Type B pancreatic cell (in vitro differentiated cells): ENCODE results near the gene DACT1. TPM values are rescaled to one million over a fixed set of nuclear protein-coding genes. Genes with fewer than 3 reads are reported as not detected.
A peak's percentile ranks its signal among the peaks of the same experiment; 100 is the strongest.

Source experiments
- DNase-seq: peaks from one replicate; pipeline ENCODE4 v3.0.0; 2021; ENCODE audit warnings: mixed read lengths; ENCODE audit not compliant: unreplicated experiment; ENCODE audit errors: extremely low spot score
- H3K27ac Mint-ChIP-seq: 2 replicates; pipeline ENCODE4 v1.8.0; 2021; ENCODE audit warnings: mild to moderate bottlenecking, mixed read lengths
- H3K27me3 Mint-ChIP-seq: 2 replicates; pipeline ENCODE4 v1.8.0; 2021; ENCODE audit warnings: mixed read lengths
- H3K36me3 Mint-ChIP-seq: 2 replicates; pipeline ENCODE4 v1.8.0; 2021; ENCODE audit warnings: mixed read lengths
- H3K4me1 Mint-ChIP-seq: one replicate; pipeline ENCODE4 v1.8.0; 2021; ENCODE audit warnings: mixed read lengths; ENCODE audit not compliant: unreplicated experiment
- H3K4me3 Mint-ChIP-seq: 2 replicates; pipeline ENCODE4 v1.8.0; 2021; ENCODE audit warnings: mild to moderate bottlenecking, mixed read lengths
- H3K9me3 Mint-ChIP-seq: 2 replicates; pipeline ENCODE4 v1.8.0; 2021; ENCODE audit warnings: mixed read lengths
- total RNA-seq: library from RNA; stranded (reverse); gene quantifications from 2 replicates; pipeline ENCODE4 v1.2.1, GENCODE V29; 2021; ENCODE audit warnings: low replicate concordance
- TF ChIP-seq, protein P1 (sequence below): fragments of 200-600 bp; sonication (generic); conservative IDR thresholded peaks from 2 replicates; pipeline ENCODE4 v1.5.0; 2021; ENCODE audit warnings: antibody characterized with exemption, mild to moderate bottlenecking

The DACT1 gene
- total RNA-seq, 1 donor from 2014 or later, result 29.7 TPM

DNA sequence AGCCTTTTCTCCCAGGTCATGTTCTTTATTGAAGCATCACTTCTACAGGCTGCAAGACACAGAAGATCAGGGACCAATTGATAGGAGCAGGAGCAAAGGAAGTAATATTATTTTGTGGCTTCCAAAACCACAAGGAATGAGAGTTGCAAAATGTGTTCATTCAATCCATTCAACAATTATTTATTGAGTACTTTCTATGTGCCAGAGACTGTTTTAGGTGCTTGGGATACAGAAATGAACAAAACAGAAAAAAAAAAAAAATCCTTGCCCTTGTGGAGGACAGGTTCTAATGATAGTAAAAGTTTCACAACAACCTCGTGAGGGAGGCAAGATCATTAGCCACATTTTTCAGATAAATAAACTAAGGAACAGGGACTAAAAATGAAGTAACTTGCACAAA is 20.1 kb upstream of the DACT1 start:
- Mint-ChIP-seq H3K36me3 (no peaks in the 10 kb centered on the region), H3K4me3 (no peak overlapping the region), H3K27me3 (peaks cover 2% of the 10 kb centered on the region), H3K4me1 (peaks cover 4% of the 10 kb centered on the region), H3K27ac (no peak overlapping the region), H3K9me3 (no peaks in the 10 kb centered on the region)
- DNase-seq, result no peak
- TF ChIP-seq, protein P1, sequence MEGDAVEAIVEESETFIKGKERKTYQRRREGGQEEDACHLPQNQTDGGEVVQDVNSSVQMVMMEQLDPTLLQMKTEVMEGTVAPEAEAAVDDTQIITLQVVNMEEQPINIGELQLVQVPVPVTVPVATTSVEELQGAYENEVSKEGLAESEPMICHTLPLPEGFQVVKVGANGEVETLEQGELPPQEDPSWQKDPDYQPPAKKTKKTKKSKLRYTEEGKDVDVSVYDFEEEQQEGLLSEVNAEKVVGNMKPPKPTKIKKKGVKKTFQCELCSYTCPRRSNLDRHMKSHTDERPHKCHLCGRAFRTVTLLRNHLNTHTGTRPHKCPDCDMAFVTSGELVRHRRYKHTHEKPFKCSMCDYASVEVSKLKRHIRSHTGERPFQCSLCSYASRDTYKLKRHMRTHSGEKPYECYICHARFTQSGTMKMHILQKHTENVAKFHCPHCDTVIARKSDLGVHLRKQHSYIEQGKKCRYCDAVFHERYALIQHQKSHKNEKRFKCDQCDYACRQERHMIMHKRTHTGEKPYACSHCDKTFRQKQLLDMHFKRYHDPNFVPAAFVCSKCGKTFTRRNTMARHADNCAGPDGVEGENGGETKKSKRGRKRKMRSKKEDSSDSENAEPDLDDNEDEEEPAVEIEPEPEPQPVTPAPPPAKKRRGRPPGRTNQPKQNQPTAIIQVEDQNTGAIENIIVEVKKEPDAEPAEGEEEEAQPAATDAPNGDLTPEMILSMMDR, result no peak

DNA sequence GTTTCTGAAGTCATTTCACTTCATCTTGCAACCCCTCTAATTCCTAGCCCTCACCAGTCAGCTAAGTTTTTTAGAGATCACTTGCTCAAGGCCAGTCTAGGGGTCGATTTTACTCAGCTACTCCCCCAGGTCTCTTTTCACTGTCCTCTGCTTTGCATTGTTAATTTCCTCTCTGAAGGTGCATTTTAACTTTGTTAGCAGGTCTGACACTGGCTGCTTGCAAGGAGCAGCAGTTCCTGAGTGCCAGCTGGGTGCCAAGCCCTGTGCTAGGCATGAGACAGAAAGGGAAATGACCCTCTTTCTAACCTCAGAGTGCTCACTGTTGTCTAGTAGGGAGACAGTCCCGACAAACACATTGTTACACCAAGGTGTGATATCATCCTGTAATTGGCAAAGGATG is 17.8 kb upstream of the DACT1 start:
- H3K9me3 Mint-ChIP-seq, result no peaks in the 10 kb centered on the region
- no peaks in the 10 kb centered on the region for H3K36me3 Mint-ChIP-seq
- DNase-seq, result no peak
- TF ChIP-seq, protein P1, result no peak
- H3K4me3 Mint-ChIP-seq, result no peak overlapping the region
- H3K27me3 Mint-ChIP-seq, result peaks cover 2% of the 10 kb centered on the region
- H3K27ac Mint-ChIP-seq, result no peak overlapping the region
- H3K4me1 Mint-ChIP-seq, result peaks cover 8% of the 10 kb centered on the region

DNA sequence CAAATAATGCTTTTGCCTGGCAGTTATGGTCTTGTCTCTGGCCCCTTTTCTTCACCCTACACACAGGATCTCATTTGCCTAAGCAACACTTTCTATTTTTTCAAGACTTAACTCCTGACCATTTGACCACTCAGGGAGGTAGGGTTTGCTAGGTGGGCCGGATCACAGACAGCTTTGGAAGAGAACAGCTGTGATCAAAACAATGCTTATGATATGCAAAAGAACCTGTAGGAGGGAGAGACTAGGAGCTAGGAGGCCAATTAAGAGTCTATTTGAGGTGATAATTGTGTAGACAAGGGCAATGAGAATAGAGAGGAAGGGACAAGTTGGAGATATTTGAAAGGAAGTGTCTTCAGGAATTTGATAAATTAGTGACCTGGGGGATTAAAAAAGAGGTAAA is 12.3 kb upstream of the DACT1 start:
- DNase-seq, result no peak
- Mint-ChIP-seq H3K36me3 (no peaks in the 10 kb centered on the region), H3K4me1 (peaks cover 25% of the 10 kb centered on the region), H3K27me3 (peaks cover 13% of the 10 kb centered on the region), H3K9me3 (no peaks in the 10 kb centered on the region), H3K4me3 (no peak overlapping the region), H3K27ac (no peak overlapping the region)
- TF ChIP-seq, protein P1, result no peak

DNA sequence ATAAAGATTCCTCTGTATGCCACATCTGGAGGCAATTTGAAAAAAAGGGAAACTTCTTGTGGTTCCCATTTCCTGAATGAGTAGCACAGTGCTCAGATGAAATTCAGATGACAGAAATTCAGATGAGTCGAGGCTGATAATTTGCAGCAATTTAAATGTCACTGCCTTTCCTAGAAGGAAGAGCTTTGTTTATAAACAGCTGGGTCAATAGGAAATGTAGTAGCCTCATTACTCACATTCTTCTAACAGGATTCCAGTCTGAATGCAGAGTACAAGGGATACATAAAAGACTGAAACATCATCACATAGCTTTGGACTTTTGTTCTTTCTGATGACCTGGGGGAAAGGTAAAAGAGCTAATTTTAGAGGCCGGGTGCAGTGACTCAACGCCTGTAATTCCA is 11.3 kb upstream of the DACT1 start:
- Mint-ChIP-seq H3K27me3 (peaks cover 23% of the 10 kb centered on the region), H3K27ac (no peak overlapping the region), H3K4me1 (peaks cover 25% of the 10 kb centered on the region), H3K36me3 (no peaks in the 10 kb centered on the region), H3K4me3 (peak overlapping the region; percentile 35), H3K9me3 (no peaks in the 10 kb centered on the region)
- TF ChIP-seq, protein P1, result no peak
- no peak for DNase-seq

DNA sequence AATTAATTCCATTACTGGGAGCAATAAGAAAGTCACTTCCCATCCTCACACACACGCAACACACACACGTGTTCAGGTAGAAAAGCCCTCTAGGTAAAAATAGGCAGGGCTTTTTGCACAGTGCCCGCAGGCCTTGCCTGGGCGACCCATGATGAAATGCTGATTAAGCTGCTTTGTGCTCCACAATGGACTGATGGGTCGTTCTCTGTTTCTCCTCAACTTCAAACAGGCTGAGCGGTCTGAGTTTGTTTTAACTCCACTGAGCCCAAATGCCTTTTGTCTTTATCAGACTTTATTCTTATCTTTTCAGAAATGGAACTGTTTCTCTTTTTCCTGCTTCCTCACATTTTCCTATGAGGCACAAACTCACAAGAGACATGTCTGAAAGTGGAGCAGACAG is 9.4 kb upstream of the DACT1 start:
- no peak overlapping the region for H3K27ac Mint-ChIP-seq
- H3K4me1 Mint-ChIP-seq, result peaks cover 21% of the 10 kb centered on the region
- no peaks in the 10 kb centered on the region for H3K36me3 Mint-ChIP-seq
- no peak for DNase-seq
- H3K27me3 Mint-ChIP-seq, result peaks cover 32% of the 10 kb centered on the region
- TF ChIP-seq, protein P1, result no peak
- H3K4me3 Mint-ChIP-seq, result no peak overlapping the region
- H3K9me3 Mint-ChIP-seq, result no peaks in the 10 kb centered on the region

DNA sequence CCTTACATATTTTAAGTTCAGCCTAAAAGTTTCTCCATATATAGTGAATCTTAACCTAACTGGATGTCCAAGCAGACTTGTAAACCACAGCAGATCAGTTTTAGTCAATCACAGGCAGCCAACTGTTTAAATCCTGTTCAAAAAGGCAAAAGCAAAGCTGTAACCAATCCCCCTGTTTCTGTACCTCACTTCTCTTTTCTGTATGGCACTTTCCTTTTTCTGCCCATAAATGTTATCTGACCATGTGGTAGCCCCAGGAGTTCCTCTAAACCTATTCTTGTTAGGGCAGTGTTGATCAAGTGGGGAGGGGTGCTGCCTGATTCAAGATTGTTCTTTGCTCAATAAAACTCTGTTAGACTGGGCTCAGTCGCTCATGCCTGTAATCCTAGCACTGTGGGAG is 8.5 kb upstream of the DACT1 start:
- Mint-ChIP-seq H3K9me3 (no peaks in the 10 kb centered on the region), H3K4me1 (peaks cover 24% of the 10 kb centered on the region), H3K36me3 (no peaks in the 10 kb centered on the region), H3K27me3 (peaks cover 38% of the 10 kb centered on the region), H3K4me3 (no peak overlapping the region), H3K27ac (no peak overlapping the region)
- TF ChIP-seq, protein P1, result no peak
- no peak for DNase-seq
